GM21423 (cell line): ENCODE data around the gene PDXK.

Experiments
- ATAC-seq: cut with Tn5 transposase; IDR thresholded peaks from one replicate; pipeline ENCODE4 v1.9.1; 2021; ENCODE audit warnings: mild to moderate bottlenecking, moderate library complexity; ENCODE audit not compliant: unreplicated experiment

Gene PDXK

GRCh38 chr21:43778469-43779335, 59.8 kb downstream of the PDXK start:
- no peak for ATAC-seq

- no peak for ATAC-seq
Measured at GRCh38 chr21:43779660-43780059, 60.7 kb downstream of the PDXK start.

- no peak for ATAC-seq
Measured at GRCh38 chr21:43781846-43782245, 62.9 kb downstream of the PDXK start.

GRCh38 chr21:43782431-43783097, 63.6 kb downstream of the PDXK start:
- ATAC-seq: no peak

GRCh38 chr21:43783098-43783700, 64.3 kb downstream of the PDXK start:
- no peak for ATAC-seq

- no peak for ATAC-seq
Measured at GRCh38 chr21:43785134-43785533, 66.2 kb downstream of the PDXK start.

- no peak for ATAC-seq
Measured at GRCh38 chr21:43786300-43786806, 67.4 kb downstream of the PDXK start.

- no peak for ATAC-seq
Measured at GRCh38 chr21:43786807-43787440, 68.0 kb downstream of the PDXK start.

GRCh38 chr21:43789276-43790009, 70.5 kb downstream of the PDXK start, which contains the start of gene RRP1:
Gene RRP1 (plus strand): TSS chr21:43789577. CDS start chr21:43789630, 53 bp downstream.
- ATAC-seq: peak; percentile 90

- no peak for ATAC-seq
Measured at GRCh38 chr21:43790010-43790524, 71.1 kb downstream of the PDXK start.

GRCh38 chr21:43792406-43792805, 73.5 kb downstream of the PDXK start:
- ATAC-seq: no peak

- no peak for ATAC-seq
Measured at GRCh38 chr21:43793243-43793642, 74.3 kb downstream of the PDXK start.

- no peak for ATAC-seq
Measured at GRCh38 chr21:43794311-43794710, 75.4 kb downstream of the PDXK start.

- ATAC-seq: no peak
Measured at GRCh38 chr21:43794857-43795256, 75.9 kb downstream of the PDXK start.

GRCh38 chr21:43797415-43797814, 78.5 kb downstream of the PDXK start:
- ATAC-seq: no peak

GRCh38 chr21:43797925-43798715, 79.2 kb downstream of the PDXK start:
- no peak for ATAC-seq

- no peak for ATAC-seq
Measured at GRCh38 chr21:43799301-43799840, 80.4 kb downstream of the PDXK start.

GRCh38 chr21:43800124-43800523, 81.2 kb downstream of the PDXK start:
- no peak for ATAC-seq

- no peak for ATAC-seq
Measured at GRCh38 chr21:43800566-43800965, 81.6 kb downstream of the PDXK start.
